Bronchial epithelial cell (primary cell): ENCODE results near the gene TP53TG5. TPM values are rescaled to one million over a fixed set of nuclear protein-coding genes. Genes with fewer than 3 reads are reported as not detected.

ENCODE experiments used
- DNase-seq: peaks from one replicate; pipeline ENCODE4 v3.0.0-alpha.2; 2010; ENCODE audit warnings: low read depth
- FAIRE-seq: peaks from 2 replicates; lab custom pipeline; 2011; peaks lifted over from hg19 to GRCh38; lab: Jason Lieb, UNC
- H3K27me3 ChIP-seq: 2 replicates; pipeline ENCODE4 v1.5.1; 2011; ENCODE audit warnings: low read length; ENCODE audit not compliant: control insufficient read depth, insufficient read depth
- H3K36me3 ChIP-seq: 2 replicates; pipeline ENCODE4 v1.5.1; 2011; ENCODE audit warnings: low read length; ENCODE audit not compliant: control insufficient read depth, insufficient read depth
- H3K4me3 ChIP-seq: 2 replicates; pipeline ENCODE4 v1.5.1; 2011; ENCODE audit warnings: mild to moderate bottlenecking, low read depth, low read length, control low read depth
- total RNA-seq: library from RNA; depleted of rRNA; stranded (reverse); fragments of >200 nt; gene quantifications from 2 replicates; pipeline ENCODE4 v1.2.1, GENCODE V29; 2014
- TF ChIP-seq, protein P1 (sequence below): IDR thresholded peaks from 2 replicates; pipeline ENCODE4 v1.5.1; 2011; ENCODE audit warnings: mild to moderate bottlenecking, moderate library complexity, low read length, control low read depth, inconsistent platforms; ENCODE audit not compliant: insufficient read depth, severe bottlenecking

Gene TP53TG5
- total RNA-seq, 1 donor from 2014 or later = not detected

DNA sequence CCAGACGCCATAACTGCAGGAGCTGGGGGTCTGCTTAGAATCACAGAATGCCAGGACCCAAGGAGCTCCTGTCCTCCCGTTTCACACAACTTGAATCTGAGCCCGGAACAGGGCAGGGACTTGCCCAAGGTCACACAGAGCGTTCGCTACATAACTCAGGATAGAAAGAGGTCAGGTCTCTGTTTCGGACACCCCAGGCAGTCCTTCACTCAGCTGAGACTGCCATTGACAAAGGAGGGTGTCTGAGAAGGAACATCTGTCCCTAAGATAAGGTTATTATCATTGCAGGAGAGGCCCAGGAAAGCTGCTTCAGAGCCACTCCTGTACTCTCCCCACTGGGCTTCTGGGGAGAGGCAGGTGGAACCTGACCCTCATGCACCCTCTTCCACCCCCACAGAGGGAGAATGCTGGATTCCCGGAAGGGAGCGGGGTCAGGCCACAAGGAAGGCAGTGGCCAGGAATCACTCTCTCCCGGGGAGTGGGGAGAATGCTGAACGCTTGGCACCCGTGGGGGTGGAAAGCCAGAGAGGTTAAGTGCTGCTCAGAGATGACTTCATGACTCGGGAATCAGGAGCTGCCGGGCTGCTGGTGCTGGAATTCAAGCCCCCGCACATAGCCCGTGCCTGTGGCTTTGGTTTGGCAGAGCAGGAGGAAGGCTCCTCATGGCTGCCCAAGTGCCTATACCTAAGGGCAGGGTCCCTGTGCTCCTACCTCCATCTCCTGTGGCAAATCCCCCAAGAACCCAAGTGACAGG lies 40.6 kb downstream of the TP53TG5 start:
- FAIRE-seq = no peak
- H3K27me3 ChIP-seq = no peaks in the 10 kb centered on the region
- TF ChIP-seq, protein P1, sequence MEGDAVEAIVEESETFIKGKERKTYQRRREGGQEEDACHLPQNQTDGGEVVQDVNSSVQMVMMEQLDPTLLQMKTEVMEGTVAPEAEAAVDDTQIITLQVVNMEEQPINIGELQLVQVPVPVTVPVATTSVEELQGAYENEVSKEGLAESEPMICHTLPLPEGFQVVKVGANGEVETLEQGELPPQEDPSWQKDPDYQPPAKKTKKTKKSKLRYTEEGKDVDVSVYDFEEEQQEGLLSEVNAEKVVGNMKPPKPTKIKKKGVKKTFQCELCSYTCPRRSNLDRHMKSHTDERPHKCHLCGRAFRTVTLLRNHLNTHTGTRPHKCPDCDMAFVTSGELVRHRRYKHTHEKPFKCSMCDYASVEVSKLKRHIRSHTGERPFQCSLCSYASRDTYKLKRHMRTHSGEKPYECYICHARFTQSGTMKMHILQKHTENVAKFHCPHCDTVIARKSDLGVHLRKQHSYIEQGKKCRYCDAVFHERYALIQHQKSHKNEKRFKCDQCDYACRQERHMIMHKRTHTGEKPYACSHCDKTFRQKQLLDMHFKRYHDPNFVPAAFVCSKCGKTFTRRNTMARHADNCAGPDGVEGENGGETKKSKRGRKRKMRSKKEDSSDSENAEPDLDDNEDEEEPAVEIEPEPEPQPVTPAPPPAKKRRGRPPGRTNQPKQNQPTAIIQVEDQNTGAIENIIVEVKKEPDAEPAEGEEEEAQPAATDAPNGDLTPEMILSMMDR = no peak
- peaks cover 24% of the 10 kb centered on the region for H3K36me3 ChIP-seq
- DNase-seq = peak; percentile 85
- no peak overlapping the region for H3K4me3 ChIP-seq

DNA sequence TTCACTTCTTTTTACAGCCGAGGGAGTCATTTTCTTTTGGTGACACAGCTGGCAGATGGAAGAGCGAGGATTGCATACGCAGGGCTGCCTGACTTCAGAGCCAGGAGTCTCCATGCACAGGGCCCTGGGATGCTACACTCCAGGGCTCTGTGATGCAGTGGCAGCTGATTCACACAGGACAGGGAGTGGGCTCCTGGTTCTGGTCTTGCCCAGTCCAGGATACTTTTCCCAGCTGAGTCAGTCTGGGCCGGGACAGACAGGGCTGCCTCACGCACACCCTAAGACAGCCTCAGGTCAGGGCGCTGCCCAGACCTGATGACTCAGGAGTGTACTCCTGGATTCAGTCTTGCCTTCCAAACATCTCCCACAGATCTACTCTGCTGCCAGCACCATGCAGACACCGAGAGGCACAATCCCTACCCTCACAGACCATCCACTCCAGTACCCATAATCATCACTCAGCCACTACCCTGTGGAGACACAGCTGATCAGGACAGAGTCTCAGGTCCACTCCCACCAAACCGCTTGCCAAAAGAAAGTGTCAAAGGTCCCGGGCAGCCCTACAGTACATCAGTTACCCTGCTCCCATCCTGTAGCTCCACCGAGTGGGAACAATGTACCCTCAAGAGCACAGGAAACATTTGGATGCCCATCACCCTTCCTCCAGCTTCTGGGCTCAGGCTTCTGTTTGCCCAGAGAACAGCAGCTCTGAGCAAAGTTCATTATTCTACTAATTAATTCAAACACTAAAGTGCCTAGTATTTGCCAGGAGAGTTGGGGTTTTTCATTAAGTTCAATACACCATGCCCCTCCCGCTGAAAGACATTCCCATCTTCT lies 41.4 kb downstream of the TP53TG5 start:
- FAIRE-seq = peak; percentile 83

DNA sequence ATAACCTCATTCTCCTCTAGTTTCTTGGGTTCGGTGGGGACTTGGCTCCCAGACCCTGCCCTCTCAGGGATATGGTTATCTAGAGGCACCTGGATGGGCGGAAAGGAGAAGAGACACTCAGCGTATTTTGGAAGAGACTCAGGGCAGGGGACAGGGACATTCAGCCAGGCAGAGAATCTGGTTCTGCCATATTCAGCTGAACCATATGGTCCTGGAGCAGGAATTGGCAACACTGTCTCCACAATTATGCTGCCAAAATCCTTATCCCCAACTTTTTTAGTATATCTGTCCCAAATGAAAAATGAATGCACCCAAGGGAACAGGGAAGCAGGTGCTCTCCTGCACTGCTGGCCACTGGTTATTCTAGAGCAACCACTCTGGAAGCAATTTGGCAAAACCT lies 47.6 kb downstream of the TP53TG5 start:
- peaks cover 48% of the 10 kb centered on the region for H3K36me3 ChIP-seq
- H3K27me3 ChIP-seq = no peaks in the 10 kb centered on the region
- no peak for FAIRE-seq
- no peak for DNase-seq
- H3K4me3 ChIP-seq = no peak overlapping the region
- TF ChIP-seq, protein P1 = no peak

More for the DNA sequence above, 41.4 kb downstream of the TP53TG5 start:
- Histone ChIP-seq H3K4me3 (no peak overlapping the region), H3K36me3 (peaks cover 27% of the 10 kb centered on the region), H3K27me3 (no peaks in the 10 kb centered on the region)
- DNase-seq = peak; percentile 99
- TF ChIP-seq, protein P1 = no peak

DNA sequence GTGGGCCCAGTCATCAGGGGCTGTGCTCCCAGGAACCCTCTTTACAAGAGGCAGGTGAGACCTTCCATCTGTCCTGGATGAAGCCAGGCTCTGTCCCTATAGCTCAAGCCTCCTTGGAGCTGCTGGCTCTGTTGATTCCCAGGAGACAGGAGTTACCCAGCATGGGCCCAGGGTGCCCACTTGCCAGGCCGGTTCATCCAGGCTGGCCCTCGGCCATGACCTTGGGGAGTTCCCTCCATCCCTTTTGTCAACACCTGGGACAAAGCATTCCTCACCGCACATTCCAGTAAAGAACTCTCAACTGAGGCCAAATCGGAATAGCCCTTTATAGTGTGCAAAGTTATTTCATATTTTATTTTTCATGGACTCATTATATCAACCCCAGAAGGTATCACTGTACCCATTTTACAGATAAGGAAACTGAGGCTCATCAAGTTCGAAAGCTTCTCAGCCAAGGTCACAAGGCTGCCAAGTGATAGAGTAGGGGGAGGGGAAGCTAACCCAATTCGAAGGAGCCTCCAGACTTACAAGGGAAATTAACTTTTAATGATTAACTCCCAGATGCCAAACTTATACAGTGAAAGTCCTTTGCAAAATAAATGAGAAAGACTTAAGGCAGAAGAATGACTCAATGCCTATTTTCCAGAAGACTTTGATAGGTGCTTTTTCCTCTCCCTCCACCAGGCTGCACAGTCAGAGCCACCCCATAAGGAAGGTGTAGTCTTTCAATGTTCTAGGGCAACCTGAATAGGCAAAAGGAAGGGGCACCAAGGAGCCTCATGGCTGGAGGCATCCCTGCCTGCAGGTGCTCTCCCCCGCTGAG lies 48.4 kb downstream of the TP53TG5 start:
- H3K36me3 ChIP-seq = peaks cover 41% of the 10 kb centered on the region
- no peaks in the 10 kb centered on the region for H3K27me3 ChIP-seq
- FAIRE-seq = no peak
- no peak for DNase-seq
- TF ChIP-seq, protein P1 = peak; percentile 2
- H3K4me3 ChIP-seq = no peak overlapping the region

DNA sequence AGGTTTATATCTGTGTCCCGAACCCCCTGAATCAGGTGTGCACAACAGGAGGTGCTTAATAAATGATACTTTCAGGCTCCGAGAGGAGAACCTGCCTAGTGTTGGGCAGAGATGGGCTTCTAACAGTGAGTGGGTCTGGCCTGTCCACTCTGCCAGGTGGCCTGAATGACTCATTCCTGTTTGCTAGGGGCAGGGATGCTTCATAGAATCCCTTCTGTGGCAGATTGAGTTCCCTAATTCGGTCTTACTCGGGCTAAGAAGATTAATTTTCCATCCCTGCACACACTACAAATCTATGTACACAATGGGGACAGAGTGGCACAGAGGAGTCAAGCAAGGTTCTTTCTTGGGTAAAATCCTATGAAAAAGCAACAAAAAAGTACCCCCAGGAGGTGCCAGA lies 49.7 kb downstream of the TP53TG5 start:
- FAIRE-seq = no peak

More for the DNA sequence above, 49.7 kb downstream of the TP53TG5 start:
- peaks cover 40% of the 10 kb centered on the region for H3K36me3 ChIP-seq
- TF ChIP-seq, protein P1 = no peak
- DNase-seq = no peak
- no peaks in the 10 kb centered on the region for H3K27me3 ChIP-seq
- H3K4me3 ChIP-seq = no peak overlapping the region
